Stimulated activated CD4-positive, alpha-beta T cell treated with anti-CD3 and anti-CD28 coated beads, Interleukin-1b, Interleukin-23, amount 100 ng/mL, for 24 hours (primary cell): ENCODE measurements around the gene NR2F1-AS1.
"Not testable (repeated sequence)": the region's sequence is repeated elsewhere in the genome, so short reads cannot be mapped to it uniquely, and the experiment has no call there.

Source experiments
- DNase-seq, 4 experiments: peaks; one replicate each; pipeline ENCODE4 v3.0.0-alpha.2; 2020; ENCODE audit warnings: low read depth in 4 of 4, low spot score in 1 of 4

NR2F1-AS1 gene

GRCh38 chr5:93394301-93394700 is 186.7 kb downstream of the NR2F1-AS1 start:
- no peak for DNase-seq

DNA sequence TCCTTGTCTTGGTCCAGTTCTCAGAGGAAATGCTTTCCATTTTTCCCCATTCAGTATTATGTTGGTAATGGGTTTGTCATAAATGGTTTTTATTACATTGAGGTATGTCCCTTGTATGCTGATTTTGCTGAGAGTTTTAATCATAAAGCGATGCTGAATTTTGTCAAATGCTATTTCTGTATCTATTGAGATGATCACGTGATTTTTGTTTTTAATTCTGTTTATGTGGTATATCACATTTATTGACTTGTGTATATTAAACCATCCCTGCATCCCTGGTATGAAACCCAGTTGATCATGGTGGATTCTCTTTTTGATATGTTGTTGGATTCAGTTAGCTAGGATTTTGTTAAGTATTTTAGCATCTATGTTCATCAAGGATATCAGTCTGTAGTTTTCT is 189.8 kb downstream of the NR2F1-AS1 start:
- DNase-seq, result not testable (repeated sequence)

DNA sequence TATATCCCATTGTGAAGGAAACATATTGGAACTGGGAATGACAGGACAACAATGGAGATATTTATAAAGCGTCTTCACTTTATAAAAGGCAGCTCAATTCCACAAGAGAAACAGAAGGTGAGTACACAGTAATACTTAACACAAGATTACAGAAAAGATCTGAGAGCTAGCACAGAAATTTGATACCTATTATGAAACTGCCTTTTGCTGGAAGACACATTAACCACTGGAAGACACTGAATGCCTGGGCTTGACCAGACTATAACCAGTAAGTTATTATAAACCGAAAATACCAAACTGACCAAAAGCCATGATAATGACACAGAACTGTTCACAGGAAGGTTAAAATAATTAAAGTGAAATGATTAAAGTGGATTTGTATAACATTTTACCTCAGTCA is 195.4 kb downstream of the NR2F1-AS1 start:
- DNase-seq, result no peak

DNA sequence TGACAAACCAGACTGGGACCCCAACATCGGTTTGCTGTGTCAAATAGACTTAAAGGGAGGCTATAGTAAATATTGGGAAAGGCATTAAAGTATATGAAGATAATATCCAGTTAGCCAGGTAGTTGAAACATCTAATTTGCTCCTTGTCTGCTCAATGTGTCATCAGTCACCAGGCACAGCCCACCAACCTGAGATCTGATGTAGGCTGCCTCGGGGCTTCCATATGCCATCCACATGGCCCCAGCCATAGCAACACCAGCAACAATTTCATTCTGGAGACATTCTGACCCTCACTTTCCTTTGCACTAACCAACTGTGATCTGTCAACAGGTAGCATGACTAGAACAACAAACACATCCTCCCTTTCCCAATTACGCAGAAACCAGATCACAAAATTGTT is 196.0 kb downstream of the NR2F1-AS1 start:
- no peak for DNase-seq

- no peak for DNase-seq
Observed at GRCh38 chr5:93384026-93384425, 197.0 kb downstream of the NR2F1-AS1 start.

- no peak for DNase-seq
Observed at GRCh38 chr5:93382188-93382825, 198.7 kb downstream of the NR2F1-AS1 start.

- DNase-seq, result no peak
Observed at GRCh38 chr5:93381057-93381456, 200.0 kb downstream of the NR2F1-AS1 start.

DNA sequence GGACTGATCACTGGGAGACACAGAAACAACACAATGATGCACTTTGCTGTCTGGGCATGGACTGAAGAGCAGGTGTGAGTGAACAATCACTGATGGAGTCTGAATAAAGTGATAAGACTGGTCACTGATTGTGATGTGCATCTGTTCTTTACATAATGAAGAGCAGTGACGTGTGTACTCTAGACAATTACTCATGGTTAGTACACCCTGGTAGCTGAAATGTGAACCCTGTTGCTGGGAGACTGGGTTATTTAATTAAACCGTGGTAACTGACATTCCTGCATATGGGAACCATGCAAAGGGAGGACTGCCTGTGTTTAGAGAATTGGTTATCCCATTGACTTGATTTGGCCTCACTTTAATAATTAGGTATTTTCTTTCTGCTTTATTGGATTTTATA is 202.9 kb downstream of the NR2F1-AS1 start:
- no peak for DNase-seq

DNA sequence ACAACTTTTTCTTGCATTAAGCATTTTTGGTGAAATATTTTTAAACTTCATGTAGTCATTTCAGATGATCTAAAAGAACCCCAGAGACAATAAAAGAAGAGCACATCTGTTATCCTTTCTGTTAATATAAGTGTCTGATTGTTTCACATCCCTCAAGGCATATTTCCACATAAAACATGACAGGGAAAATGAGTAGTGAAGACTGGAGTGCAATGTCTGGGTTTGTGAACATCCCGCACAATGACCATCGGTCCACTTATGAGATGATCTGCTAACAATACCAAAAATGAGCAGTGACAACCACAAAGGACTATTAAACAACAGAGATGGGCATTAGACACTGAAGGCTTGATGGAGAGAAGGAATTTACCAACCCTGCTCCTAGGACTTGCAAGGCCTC is 209.1 kb downstream of the NR2F1-AS1 start:
- DNase-seq, result no peak

- DNase-seq, result no peak
Observed at GRCh38 chr5:93364378-93364777, 216.6 kb downstream of the NR2F1-AS1 start.

DNA sequence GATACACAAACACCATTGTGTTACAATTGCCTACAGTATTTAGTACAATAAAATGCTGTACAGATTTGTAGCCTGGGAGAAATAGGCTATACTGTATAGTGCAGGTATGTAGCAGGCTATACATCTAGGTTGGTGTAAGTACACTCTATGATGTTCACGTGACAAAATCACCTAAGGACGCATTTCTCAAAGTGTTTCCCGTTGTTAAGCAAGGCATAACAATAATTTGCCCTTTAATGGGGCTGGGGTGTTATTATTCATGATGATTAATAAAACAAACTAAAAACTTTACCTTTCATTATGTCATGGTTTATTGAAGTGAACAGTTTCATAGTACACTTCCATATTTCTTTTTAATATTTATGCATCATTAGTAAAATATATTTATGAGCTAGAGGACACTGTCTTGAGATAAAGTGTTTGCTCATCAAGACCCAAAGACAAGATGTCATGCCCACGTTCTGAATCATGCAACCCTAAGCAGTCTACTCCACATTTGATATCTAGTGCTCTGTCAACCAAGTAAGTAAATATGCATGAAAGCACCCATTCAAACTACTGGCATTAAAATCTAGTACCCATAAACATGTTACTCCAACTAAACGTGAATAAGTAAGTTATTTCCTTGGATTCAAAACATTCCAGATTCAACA is 220.5 kb downstream of the NR2F1-AS1 start:
- DNase-seq, result no peak

- DNase-seq, result no peak
Observed at GRCh38 chr5:93359960-93360305, 221.1 kb downstream of the NR2F1-AS1 start.
